Fibroblast of the aortic adventitia (primary cell): ENCODE measurements around the gene TNNI2. TPM values are rescaled to one million over a fixed set of nuclear protein-coding genes. Genes with fewer than 3 reads are reported as not detected.

Experiments used
- DNase-seq: peaks from one replicate; pipeline ENCODE4 v3.0.0-alpha.2; 2010; ENCODE audit warnings: low read depth
- H3K4me3 ChIP-seq: 2 replicates; pipeline ENCODE4 v1.5.1; 2011; ENCODE audit warnings: low read depth, mild to moderate bottlenecking, control low read depth, low read length, moderate library complexity
- CTCF ChIP-seq: IDR thresholded peaks from 2 replicates; pipeline ENCODE4 v1.5.1; 2011; ENCODE audit warnings: mild to moderate bottlenecking, low read length, control low read depth, inconsistent platforms; ENCODE audit not compliant: insufficient read depth
- total RNA-seq: library from RNA; depleted of rRNA; stranded (reverse); fragments of >200 nt; gene quantifications from 2 replicates; pipeline ENCODE4 v1.2.3, GENCODE V29; 2012; ENCODE audit warnings: low replicate concordance

TNNI2 gene
- total RNA-seq, 1 donor, result not detected

- DNase-seq, result no peak
- TF ChIP-seq CTCF, result no peak
- H3K4me3 ChIP-seq, result no peak overlapping the region
These were observed 14.8 kb downstream of the TNNI2 start for GRCh38 chr11:1853376-1854131.

- no peak for TF ChIP-seq CTCF
- DNase-seq, result no peak
- H3K4me3 ChIP-seq, result no peak overlapping the region
These were observed 15.6 kb downstream of the TNNI2 start for GRCh38 chr11:1854132-1854948.

GRCh38 chr11:1854949-1855885, 16.4 kb downstream of the TNNI2 start:
- TF ChIP-seq CTCF, result no peak

GRCh38 chr11:1855886-1856265, 17.1 kb downstream of the TNNI2 start:
- H3K4me3 ChIP-seq, result no peak overlapping the region
- DNase-seq, result no peak
- no peak for TF ChIP-seq CTCF

More at GRCh38 chr11:1854949-1855885, 16.4 kb downstream of the TNNI2 start:
- no peak for DNase-seq
- no peak overlapping the region for H3K4me3 ChIP-seq

GRCh38 chr11:1856306-1857005, 17.7 kb downstream of the TNNI2 start:
- DNase-seq, result no peak
- no peak for TF ChIP-seq CTCF
- no peak overlapping the region for H3K4me3 ChIP-seq

GRCh38 chr11:1857064-1857463, 18.3 kb downstream of the TNNI2 start:
- no peak for DNase-seq
- no peak for TF ChIP-seq CTCF
- H3K4me3 ChIP-seq, result no peak overlapping the region
